CD4-positive, alpha-beta T cell treated with Interleukin-10 for 1 hour (primary cell): ENCODE data around the gene IL1F10.

Experiments
- DNase-seq: peaks from one replicate; pipeline ENCODE4 v3.0.0-alpha.2; 2020

Gene IL1F10, protein sequence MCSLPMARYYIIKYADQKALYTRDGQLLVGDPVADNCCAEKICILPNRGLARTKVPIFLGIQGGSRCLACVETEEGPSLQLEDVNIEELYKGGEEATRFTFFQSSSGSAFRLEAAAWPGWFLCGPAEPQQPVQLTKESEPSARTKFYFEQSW

DNA sequence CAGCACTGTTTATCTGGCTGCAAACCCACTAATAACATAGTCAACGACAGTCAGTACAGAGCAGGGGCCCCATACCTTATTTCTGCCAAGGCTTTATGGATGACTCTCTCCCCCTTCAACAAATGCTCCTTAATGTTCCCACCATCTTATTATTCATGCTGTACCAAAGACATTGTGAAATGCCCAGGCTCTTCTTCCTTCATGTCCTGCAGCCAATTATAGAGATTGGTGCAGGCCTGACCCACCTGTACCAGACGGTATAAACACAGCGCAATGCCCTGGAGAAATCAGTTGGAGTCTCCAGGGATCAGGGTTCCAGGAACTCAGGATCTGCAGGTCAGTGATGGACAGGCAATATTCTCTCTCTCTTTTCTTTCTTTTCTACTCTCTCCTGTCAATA is at the start of gene IL1F10:
Gene IL1F10 (plus strand): TSS at position 290 of the 400 bp plus-strand sequence. CDS start 4,769 bp downstream, outside the sequence.
- DNase-seq: no peak

GRCh38 chr2:113018509-113018908 is 49.3 kb upstream of the IL1F10 start:
- DNase-seq: no peak

DNA sequence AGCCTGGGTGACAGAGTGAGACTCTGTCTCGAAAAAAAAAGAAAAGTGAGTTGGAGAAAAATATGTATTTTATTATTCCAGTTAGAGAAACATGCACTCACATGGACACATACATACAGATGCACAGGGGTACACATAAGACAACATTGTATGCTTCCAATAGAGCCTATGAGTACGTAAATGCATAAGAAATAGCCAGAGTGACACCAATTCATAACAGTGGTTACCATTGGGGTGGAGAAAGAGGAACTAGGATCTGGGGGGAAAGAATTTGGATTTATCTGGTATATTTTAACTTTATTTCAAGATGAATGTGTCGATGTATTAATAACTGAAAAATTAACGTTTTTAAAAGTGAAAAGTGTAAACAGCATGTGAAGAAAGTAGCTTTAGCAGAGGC is 46.5 kb upstream of the IL1F10 start:
- DNase-seq: no peak

GRCh38 chr2:113024764-113025163 is 43.0 kb upstream of the IL1F10 start:
- DNase-seq: no peak

DNA sequence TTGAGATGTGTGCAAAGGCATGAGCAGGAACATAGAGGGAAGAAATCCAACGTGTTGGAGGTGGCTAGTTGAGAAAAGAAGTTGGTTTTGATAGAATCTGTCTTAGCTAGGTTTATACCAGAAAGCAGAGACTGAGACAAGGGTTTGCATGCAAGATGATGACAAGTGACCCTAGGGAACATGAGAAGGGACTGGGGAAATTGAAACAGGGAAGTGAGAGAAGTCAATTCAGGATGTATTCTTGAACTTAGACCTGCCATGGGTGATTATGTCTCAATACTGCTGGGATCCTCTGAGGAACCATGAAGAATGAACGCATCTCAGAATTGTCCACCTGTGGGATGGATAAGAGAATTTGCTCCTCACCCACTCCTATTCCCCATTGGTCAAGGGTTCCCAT is 42.0 kb upstream of the IL1F10 start:
- DNase-seq: no peak

DNA sequence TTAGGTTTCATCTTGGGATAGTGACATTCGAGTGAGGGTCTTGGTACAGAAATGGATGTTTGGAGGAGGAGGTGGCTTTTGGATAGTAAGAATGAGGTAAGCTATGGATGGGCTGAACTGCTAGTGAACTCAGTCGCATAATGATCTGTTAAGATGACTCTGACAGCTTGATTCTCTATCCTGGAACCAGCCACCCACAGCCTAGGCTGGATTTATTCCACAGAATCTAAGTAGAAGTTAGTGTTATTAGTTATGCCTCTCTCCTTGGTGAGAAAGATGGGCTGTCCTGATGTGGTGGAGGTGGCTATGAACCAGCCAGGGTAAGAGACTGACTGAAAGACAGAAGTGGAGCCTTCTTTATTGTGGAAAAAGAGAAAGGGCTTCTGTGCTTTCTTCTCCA is 40.1 kb upstream of the IL1F10 start:
- DNase-seq: no peak

DNA sequence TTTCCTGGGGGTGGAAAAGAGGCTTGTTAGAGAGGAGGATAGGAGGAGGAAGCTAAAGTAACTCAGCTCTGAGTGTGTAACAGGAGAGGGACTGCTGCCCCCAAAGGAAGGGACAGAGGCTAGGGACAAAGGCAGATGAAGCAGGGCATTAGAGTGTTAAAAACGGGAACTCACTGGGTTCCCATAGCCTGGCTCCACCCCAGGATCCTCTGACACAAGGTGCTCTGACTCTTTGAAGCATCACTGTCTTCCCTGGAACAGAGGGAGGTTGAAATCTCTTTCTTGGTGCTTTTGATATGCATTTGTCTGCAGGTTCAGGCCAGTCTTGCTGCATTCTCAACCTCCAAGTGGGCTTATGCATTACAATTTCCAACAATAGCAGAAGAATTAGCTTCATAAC is 39.7 kb upstream of the IL1F10 start:
- DNase-seq: no peak

- DNase-seq: no peak
These were observed 35.0 kb upstream of the IL1F10 start for GRCh38 chr2:113032737-113033136.

DNA sequence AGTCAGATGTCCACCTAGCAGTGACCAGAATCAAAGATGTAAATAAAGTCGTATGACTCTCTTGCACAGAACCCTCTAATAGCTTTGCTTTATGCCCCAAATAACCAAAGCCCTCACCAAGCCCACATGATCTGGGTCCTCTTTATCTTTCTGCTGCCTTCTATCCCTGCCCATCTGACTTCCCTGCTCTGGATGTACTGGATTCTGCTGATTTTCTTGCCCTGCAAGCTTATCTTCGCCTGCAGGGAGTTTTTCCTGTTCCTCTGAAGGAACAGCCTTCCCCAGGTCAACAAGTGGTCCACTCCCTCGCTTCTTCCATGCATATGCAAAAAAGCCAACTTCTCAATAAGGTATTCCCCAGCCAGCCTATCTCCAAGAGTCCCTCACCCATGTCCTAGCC is 33.8 kb upstream of the IL1F10 start:
- no peak for DNase-seq

GRCh38 chr2:113036763-113037162 is 31.0 kb upstream of the IL1F10 start:
- DNase-seq: no peak

- DNase-seq: no peak
These were observed 29.5 kb upstream of the IL1F10 start for GRCh38 chr2:113038291-113038690.

DNA sequence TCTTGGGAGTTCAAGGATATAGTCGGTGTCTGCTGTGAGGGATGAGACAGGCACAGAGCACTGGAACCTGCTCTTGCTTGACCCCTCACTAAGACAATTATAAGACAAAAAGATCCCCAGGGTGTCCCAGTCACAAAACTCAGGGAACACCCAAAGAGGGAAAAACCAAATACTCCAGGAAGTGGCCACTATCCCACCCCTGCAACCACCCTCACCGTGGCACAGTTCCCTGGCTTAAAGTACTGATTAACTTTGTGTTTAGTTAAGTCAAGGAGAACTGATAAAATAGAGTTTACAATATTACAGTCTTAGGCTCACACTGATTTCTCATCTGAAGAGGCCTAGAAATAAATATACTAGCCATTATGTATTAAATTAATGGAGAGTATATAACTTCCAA is 28.6 kb upstream of the IL1F10 start:
- DNase-seq: no peak

DNA sequence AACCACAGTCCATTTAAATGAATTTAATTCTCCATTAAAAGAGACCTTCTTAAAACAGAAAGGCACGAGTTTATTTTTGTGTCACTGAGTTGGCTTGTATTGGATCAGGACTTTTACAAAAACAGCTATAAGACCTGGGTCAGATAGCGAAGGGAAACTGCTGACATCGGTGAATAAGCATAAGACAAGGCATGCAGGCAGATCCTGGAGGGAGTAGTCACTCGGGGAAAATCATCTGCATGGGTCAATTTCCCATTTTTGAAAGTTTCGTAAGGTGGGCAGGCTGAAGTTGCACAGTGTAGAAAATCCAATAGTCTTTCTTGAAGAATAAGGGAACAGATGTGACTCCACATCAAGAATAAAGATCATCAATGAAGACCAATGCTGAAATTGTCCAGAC is 28.1 kb upstream of the IL1F10 start:
- DNase-seq: no peak

GRCh38 chr2:113041871-113042270 is 25.9 kb upstream of the IL1F10 start:
- no peak for DNase-seq

GRCh38 chr2:113046465-113046864 is 21.3 kb upstream of the IL1F10 start:
- no peak for DNase-seq

DNA sequence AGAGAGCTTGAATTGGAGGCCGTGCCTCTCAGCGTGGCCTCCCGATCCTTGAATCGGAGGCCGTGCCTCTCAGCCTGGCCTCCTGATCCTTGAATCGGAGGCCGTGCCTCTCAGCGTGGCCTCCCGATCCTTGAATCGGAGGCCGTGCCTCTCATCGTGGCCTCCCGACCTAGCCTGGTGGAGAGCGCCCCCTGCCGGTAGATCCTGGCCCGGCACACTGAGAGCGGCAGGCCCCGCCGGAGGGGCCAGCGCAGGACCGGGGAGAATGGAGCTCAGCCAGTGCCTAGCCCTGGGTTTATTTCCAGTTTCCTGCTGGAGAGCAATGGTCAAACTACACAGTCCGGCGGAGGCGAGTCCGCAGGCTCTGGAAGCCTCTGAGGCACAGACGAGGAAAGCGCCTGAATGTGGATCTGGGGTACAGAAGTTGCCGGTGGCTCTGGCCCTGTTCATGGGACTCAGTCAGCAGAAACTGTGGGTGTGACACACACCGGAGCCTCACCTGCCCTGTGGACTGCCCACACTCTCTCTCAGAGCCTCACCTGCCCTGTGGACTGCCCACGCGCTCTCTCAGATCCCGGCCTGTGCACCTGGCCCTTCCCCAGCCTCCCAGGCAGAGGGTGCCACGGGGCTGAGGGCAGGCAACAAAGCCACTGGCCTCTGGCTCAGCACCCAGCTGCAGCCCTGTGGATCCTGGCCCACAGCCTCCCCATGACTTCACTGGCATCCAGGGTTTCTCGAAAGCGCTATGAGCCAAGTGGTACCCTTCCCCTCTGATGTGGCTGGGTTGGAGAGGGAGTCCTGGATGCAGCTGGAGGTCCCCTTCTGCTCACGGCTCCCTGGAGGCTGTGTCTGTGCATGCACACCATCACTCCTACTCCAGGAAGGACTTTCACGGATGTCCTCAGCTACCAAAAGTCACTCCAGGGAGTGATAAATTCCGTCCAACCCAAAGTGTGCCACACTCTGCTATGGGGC is 16.6 kb upstream of the IL1F10 start:
- DNase-seq: no peak

GRCh38 chr2:113052396-113052917 is 15.3 kb upstream of the IL1F10 start, which contains the start of gene IL36B:
Gene IL36B, minus strand, starts transcription at chr2:113052867.
- no peak for DNase-seq

DNA sequence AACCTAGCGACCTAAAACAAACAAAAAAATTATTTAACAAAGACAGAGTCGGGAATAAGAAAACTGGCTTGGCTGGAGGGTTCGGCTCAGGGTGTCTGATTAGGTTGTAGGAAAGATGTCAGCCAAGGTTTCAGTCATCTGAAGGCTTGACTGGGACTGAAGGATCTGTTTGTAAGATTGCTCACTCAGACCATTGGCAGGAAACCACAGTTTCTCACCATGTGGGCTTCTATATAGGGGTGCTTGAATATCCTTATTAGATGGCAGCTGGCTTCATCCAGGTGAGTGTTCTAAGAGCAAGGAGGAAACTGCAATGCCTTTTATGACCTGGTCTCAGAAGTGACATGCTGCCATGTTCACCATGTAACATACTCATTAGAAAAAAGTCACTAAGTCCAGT is 14.1 kb upstream of the IL1F10 start:
- DNase-seq: no peak

- no peak for DNase-seq
These were observed 13.7 kb upstream of the IL1F10 start for GRCh38 chr2:113054066-113054465.

GRCh38 chr2:113056521-113056920 is 11.2 kb upstream of the IL1F10 start:
- no peak for DNase-seq

DNA sequence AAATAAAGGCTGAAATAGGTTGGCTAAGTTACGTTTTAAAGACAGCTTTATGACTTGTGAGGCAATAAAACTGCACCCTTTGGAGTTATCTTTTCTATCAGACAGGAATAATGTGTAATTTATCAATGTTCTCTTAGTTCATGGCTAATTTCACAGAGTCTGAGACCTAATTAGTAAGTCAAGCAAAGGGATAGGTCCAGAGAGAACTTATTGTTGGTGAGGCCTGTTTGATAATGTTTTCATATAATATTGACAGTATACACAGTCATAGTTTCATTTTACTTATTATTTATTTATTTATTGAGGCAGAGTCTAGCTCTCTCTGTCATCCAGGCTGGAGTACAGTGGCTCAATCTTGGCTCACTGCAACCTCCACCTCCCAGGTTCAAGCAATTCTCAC is 10.7 kb upstream of the IL1F10 start:
- DNase-seq: no peak

- DNase-seq: no peak
These were observed 9.3 kb upstream of the IL1F10 start for GRCh38 chr2:113058411-113058994.
